Measurements from ENCODE around the gene DRGX.

The DRGX gene

DNA sequence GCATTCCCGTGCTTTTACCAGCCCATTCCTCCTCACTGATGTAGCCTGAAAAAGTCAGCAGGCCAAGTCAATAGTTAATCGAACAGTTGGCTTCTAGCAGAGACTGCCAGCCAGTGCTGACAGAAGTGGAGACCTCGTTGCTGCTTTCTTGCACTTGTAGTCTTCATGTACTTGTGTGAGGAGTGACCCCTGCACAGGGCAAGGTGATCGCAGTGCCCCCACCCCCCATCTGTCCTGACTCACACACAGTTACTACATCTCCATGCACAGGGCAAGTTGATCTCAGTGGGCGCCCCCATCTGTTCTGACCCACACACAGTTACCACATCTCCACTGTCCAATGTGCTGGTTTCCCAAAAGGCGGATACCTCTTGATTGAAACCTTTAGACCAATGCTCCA, 62.7 kb downstream of the DRGX start:
- no peak for DNase-seq

DNA sequence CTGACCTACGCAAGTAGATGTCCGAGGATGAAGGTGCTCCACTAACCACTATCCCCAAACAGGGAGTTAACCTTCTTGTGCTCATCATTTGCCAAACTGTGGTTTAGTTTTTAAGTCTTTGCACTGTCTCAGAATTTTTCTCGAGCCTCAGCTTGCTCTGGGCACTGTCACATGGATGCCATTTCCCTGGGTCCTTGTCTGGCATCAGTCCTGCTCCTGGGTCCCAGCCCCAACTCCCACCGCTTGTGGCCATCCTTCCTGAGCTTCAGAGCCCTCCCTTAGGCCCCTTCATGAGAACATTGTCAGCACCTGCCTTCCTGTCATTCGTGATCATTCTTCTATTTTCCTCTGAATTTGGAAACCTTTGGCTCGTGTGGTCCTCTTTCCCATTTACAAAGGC, 63.1 kb downstream of the DRGX start:
- DNase-seq: no peak

DNA sequence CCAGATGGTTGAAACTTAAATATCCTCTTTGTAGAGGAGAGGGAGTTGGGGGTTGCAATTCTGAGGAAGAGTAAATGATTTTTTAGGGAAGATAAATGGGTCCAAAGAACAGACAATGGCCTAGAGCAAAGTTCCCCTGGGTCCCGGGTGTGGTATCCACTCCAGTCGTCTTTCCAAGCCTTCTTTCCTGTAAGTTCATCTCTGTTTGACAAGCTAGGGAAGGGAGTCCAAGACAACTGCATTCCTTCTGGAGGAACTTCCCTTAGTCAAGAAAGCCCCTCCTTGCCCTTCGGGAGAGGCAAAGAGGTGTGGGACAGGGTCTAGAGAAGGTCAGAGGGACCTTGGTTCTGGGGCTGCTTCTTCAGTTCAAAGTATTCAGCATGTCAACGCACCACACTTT, 63.6 kb downstream of the DRGX start:
- DNase-seq: no peak

DNA sequence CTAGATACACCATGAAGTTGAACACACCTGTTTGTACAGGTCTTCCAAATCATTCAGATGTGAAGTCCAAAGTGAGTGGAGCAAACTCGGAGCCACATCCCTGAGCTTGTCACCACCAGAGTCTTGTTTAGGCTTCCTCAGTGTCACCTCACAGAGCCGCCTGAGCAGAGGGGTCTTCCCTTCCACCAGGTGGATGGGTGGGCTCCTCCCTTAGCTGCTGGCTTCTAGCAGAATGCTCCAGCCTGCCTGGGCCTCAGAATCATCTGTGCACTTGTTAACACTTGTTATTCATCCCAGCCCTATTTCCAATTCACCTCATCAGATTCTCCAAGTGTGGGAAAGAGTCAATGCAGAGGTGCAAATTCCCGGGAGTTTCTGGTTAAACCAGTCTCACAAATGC, 64.5 kb downstream of the DRGX start:
- DNase-seq: no peak

DNA sequence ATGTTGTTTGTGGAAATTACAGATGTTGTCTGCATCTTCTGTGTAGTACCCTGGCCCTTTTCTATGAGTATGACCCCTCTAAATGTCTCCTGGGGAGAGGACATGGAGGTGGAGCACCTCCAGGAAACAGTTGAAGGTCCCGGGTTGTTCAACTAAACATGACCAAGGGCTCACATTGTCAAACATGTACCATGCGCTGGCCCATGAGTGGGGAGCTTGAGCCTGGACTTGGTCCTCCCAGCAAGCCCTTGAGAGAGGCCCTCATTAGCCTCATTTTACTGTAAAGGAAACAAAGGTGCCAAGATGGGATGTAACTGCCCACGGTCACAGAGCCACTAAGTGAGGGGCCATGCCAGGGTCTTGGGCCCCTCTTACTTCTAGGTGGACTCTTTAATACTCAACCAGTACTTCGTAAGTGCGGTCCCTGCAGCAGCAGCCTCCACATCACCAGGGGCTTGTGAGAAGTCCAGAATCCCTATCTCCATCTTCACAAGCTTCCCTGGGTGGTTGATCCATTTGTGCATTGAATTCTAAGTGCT, 65.7 kb downstream of the DRGX start:
- DNase-seq: no peak

DNA sequence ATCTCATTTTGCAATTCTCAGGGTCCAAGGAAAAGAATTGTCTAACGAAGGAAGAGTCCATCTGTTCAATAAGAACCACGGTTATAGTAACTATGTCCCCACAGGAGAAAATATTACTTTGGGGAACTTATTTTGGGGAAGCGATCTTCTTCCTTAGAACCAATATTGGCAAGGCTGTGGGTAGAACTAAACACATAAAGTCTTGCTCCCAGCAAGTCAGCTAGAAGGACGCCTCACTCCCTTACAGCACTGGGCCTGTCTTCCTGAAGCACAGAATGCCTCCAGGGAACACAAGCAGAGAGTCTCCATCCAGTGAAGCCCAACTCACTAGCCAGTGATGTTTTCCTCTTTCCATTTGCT, 66.8 kb downstream of the DRGX start:
- no peak for DNase-seq

DNA sequence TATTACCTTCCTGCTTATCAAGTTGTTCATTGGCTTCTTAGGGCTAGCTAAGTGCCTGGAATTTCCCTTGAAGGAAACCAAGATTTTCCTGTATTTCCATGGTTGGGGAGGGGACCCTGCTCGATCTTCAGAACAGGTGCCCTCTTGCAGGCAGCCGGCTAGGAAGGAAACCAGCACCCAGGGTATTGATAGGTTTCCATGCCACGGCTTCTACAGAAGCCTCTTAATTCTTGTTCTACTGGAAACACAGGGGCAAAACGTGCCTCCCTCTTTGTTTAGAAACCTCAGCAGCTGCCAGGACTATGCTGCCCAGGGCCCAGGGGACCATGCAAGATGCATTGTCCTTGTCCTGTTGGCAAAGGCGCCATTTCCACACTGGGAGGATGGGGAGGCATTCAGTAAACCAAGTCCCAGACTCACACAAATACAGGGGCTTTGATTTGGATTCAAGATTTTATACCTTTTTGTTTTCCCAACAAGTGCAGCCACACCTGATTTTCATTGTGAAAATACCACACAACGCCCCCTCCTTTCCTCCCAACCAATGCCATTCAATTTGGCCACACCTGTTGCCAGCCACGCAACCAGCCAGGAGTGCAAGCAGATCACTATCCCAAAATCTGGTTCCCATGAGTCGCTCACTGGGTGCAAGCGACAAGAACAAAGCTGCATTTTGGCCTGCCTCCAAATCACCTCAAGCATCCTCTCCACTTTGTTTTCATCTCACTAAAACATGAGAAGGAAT, 67.3 kb downstream of the DRGX start:
- no peak for DNase-seq

DNA sequence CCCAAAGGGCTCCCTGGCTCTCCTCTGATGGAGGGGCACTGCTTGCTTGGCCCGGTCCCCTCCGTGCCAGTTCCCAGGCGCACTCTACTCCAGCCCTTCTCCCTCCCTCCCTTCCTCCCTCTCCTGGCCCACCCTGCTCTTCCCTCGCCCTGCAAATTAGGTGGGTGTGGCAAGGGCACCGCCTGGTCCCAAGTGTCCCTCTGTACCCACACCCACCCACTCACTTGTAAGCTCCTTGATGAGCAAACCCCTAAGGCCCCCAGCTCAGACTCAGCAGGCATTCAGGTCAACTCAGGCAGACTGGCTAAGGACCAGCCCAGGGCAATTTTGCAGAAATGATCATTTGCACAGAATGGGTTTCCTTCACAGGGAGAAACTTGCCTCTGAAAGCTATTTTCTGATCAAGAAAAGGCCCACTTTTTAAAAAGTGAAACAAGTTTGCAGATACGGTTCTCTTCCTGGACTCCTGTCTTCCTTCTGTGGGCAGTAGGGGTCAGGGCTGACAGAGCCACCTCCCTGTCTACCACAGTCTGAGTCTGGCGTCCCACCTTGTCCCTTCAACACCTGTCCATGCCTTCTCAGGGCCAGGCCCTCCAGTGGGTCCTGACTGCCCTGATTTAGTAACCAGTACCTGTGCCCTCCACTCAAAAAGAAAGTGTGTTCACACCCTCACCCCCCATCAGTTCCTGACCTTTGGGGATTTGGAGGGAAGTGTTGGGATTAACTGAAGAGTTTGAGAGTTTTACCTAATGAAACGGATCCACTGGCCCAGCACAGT, 68.7 kb downstream of the DRGX start:
- no peak for DNase-seq

DNA sequence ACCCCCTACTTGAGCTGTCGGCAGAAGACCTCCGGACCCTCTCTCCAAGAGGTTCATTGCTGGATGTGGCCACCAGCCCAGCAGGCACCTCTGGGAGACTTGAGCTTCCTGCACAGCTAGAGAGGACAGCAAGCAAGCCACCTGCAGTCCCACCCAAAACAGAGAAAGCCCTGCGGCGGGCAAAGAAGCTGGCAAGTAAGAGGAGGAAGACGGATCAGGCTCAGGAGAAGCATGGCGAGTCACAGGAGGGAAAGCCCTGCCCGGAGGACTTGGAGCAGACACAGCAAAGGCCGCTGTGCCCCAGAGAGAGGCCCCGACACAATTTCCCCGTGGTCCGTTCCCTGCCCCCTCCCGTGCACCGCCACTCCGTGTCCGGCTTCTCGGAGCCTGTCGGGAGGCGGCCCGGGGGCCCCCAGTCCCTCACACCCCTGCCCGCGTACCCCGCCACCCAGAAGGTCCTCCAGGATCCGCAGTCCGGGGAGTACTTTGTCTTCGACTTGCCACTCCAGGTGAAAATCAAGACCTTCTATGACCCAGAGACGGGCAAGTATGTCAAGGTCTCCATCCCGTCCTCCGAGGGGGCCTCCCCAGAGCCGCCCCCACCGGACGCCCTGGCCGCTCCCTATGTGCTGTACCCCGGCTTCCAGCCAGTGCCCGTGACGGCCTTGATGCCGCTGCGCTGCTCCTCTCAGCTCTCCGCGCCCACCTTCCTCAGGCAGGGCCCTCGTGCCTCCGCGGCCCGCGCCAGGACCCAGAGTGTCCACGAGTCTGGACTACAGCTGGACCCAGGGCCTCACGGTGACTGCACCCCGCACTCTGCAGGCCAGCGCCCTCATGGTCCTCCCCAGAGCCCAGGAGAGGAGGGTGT, 69.7 kb downstream of the DRGX start:
- DNase-seq: no peak

DNA sequence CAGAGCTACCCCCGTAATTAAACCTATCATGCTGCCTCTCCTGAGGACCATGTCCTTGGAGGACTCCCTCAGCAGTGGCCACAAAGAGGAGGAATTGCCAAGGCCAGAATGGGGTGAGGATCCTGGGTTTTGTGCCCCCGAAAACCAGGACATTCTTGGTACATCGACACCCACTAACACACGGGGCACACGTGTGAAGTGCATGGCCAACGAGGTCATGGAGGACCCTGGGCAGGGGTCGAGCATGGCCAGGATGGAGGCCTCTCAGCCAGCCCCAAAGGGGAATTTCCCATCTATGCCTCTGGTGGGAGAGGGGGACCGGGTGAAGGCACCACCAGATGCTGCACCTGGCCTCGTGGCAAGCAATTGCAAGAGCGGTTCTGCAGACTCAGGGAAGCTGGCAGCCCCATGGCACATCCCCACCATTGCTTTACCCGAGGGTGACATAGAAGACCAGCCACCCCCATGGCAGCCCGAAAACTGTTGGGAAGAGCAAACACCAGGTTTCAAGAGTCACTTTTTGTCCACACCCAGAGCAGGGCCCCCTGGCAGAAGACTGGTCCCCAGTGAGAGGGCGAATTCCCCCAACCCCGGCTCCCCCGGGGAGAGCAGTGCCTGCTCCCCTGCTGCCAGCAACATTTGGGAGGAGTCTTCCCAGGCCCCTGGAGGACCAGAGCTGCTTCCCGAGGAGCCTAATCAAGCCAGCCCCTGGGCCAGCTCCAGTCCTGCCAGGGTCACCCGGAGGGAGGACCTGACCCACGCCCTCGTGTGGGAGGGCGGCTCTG, 70.6 kb downstream of the DRGX start:
- no peak for DNase-seq

DNA sequence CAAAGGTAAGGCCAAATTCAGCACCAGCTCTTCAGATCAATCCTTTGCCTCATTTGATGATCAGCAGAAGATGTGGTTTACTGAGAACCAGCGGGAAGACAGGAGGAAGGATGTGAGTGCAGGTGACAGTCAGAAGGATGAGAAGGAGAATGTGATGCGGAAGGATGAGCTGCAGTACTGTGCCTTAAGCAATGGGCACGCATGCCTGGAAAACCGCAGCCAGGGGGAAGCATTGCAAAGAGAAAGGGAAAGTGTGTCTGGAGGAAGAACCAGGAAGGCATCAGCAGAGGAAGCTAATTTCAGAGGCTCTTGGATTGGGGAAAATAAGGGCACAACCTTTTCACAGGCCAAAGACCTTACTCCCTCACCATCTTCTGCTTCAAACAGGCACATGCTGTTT, 71.2 kb downstream of the DRGX start:
- DNase-seq: no peak

DNA sequence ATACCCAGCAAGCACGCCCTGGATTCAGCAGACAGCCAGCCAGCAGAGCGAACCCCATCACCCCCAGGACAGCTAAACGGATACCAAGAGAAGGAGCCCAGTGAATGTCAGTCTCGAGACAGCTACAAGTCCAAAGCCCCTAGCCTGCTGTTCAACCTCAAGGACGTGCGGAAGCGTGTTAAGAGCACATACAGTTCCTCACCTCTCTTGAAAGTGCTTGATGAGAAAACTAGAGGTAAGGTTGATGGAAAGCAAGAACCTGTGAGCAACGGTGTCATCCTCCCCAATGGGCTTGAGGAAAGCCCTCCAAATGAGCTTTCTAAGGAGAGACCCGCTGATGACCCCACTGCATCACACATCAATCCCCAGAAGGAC, 72.0 kb downstream of the DRGX start:
- DNase-seq: no peak

DNA sequence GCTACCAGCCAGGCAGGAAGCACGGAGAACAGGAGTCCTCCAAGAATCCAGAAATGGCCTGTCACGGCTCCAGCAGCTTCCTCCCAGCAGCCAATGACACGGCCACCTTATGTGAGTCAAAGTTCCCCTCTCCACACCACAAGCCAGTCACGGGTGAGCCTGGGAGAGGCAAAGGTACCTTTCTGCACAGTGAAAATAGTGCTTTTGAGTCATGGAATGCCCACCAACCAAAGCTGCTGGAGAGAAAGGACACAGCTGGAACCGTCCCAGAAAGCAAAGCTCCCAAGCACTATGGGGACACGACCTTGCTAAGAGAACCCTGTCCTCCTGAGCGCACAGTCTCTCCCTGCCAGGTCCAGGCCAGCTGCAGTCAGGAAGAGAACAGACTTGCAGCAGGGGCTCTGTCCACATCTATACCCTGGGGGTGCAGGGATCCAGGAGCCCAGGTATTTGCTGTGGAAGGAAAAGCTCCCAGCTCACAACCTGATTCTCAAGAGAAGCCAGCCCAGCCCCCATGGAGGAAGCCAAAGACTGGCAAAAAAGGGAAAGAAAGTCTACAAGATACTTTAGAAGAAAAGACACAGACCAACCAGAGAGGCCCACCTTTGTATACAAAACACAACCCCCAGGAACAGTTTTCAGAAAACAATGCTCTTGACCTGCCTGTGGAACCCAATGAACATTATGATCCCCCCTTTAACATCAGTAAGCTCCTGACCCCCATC, 72.6 kb downstream of the DRGX start:
- DNase-seq: no peak

DNA sequence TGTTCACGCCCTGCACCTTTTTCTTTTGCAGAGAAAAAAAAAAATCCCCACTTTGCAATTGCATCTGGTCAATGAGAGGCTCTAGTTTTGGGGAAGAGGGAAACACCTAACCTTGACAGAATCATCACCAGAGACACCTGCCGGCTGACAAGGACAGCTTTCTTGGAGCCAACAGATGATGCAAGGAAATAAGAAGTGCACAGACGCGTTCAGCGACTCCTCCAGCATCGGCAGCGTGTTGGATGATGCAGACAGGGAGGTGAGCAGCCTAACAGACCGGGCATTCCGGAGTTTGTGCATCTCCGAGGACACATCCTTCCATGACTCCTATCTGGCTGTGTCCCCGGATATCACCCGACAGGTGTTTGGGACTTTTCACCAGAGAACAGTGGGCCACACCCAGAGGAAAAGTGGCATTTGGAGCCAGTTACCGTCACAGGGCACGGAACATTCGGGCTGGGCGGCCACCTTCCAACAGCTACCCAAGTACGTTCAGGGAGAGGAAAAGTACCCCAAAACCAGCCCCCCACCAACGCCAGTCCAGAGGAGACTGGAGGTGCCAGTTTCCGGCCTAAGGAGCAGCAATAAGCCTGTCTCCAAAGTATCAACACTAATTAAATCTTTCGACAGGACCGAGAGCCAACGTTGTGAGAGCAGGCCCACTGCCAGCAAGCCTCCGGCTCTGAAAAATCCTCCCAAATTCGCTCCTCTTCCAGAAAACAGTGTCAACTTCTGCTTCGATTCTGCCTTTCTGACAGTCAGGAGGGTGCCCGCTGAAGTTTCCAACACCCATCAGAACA, 73.3 kb downstream of the DRGX start:
- DNase-seq: no peak

DNA sequence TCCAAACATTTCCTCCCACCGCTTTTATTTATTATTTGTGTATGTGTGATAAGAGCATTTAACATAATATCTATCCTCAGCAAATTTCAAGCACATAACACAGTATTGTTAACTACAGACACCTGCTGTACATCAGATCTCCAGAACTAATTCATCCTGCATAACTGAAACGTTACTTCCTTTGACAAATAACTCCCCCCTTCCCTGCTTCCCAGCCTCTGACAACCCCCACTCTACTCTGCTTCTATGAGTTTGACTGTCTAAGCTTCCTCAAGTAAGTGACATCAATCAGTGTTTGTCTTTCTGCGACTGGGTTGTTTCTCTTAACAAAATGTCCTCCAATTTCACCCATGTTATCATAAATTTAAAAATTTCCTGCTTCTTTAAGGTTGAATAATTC, 74.9 kb downstream of the DRGX start:
- no peak for DNase-seq

DNA sequence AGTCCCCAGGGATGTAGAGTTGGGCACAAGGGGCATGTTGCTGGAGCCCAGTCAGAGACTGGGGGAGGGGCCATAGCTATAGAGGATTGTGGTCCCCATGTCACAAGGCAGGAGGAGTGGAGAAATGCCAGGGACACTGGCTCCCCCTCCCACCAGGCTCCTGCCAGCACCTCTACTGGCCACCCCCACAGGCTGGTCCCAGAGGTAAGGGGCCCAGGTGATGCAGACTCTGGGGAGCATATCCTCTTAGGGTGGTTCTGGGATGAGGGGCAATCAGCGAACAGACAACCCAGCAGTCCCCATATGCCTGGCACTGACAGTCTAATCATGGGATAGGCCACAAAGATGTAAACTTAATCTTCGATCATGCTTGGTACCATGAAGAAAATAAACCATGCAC, 75.7 kb downstream of the DRGX start:
- DNase-seq: no peak

DNA sequence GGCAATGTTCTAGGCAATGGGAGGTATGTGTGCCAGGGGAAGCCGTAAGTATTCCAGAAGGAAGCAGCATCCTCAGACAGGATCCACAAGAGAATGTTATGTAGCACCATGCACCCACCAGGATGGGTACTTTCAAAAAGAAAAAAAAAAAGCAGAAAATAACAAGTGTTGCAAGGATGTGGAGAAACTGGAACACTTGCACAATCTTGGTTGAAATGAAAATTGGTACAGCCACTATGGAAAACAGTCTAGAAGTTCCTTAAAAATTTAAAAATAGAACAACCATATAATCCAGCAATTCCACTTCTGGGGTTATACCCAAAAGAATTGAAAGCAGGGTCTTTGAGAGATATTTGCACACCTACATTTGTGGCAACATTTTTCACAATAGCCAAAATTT, 76.7 kb downstream of the DRGX start:
- DNase-seq: no peak

DNA sequence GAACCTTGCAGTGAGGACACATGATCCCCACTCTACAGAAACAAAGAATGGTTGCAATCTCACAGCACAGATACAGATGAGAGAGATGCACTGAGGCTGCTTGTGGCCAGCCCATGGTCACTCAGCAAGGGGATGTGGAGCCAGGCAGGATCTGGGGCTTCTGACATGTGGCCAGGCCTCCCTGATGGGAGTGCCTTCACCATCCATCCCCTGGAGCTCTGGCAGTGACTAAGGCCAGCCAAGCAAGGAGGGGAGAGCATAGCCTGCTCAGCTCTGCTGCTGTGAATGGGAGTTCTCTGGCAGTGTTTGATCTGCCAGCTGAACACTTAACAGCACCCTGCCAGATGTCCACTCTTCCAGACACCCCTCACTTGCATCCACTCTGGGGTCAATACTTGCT, 77.1 kb downstream of the DRGX start:
- no peak for DNase-seq

DNA sequence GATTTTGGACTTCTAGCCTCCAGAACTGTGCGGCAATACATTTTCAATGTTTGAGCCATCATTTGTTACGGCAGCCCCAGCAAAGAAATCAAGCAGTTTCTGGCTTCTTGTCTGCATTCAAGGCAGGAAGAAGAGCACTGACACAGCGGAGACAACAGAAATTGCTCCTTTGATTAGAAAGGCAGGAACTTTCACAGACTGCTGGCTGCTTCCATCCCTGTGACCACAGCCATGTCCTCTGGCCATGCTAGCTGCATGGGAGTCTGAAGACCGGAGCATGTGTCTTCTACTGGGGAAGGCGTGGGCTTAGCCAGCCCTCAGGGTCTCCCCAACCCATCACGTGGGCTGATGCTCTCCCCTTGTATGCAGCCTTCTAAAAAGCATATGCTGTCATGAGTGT, 77.9 kb downstream of the DRGX start:
- no peak for DNase-seq

DNA sequence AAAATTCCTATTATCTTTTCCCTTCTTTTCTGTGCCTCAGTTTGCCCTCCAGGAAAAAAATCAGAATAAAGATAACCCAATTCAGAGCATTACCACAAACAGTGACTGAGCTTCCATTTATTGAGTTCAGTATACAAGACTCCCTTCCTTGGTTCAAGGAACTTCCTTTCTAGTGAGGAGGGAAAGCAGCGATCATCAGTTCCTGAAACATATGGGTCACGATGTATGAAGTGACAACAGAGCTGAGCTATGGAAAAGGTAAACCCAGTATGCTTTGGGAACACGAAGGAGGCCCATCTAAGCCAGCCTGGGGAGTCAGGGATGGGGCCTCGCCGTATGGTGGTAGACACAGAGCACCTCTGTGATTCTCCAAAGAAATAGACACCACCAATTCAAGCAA, 81.1 kb downstream of the DRGX start:
- no peak for DNase-seq
